Measurements from ENCODE around the gene PTPRK. TPM values are rescaled to one million over a fixed set of nuclear protein-coding genes. Genes with fewer than 3 reads are reported as not detected.
A peak's percentile ranks its signal among the peaks of the same experiment; 100 is the strongest.
"Not testable (repeated sequence)": the region's sequence is repeated elsewhere in the genome, so short reads cannot be mapped to it uniquely, and the experiment has no call there.

The PTPRK gene
- total RNA-seq, 1 experiment from 2014 or later: 24.4 TPM

DNA sequence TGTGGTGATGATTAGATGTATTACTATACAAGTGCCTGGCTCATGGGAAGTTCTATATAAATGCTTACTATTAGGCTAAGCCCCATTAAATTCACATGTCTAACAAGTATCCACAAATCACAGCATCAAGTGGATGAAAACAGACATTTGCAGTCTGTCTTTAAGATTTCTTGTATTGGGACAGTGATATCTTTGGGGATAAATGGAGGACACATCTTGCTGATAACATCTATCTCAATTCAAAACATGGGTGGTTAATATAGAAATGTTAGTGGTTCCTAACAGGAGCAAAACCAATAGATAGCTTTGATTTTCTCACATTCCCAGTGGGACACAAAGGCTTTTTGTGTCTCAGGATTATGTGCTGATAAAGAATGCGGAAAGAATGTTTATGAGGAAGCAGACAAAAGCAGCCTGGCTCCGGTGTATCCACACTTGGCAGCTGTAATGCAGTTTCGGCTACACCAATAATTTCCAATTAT lies 29.3 kb downstream of the PTPRK start:
- DNase-seq (ENCODE audit: low spot score): no peak

DNA sequence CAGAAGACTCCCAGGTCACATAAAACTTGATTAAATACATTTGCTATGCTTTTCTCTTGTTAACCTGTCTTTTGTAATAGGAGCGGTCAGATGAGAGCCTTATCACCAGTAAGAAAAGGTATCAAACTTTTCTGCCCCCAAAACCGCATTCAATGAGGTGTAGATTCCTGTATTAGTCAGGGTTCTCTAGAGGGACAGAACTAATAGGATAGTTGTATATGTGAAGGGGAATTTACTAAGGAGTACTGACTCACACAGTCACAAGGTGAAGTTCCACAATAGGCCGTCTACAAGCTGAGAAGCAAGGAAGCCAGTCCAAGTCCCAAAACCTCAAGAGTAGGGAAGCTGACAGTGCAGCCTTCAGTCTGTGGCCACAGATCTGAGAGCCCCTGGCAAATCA lies 32.7 kb downstream of the PTPRK start:
- DNase-seq (ENCODE audit: low spot score): peak; percentile 39

DNA sequence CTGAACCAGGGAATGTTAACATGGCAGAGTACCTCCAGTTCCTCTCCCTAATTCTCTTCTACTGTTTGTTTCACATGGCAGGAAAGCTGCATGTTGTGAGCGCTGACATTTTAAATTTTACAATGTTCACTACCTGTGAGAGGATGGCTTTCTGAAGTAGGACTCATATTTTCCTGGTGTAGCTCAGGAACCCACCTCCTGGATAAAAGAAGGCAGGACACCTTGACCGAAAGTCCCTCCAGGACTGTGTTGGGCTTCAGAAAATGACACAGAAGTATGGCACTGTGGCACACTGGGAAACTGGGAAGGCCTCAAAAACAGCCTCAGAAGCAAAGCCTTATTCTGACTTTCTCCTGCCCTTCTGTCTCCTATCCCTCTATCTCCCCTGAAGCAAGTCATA lies 33.3 kb downstream of the PTPRK start:
- DNase-seq (ENCODE audit: low spot score): peak; percentile 15

DNA sequence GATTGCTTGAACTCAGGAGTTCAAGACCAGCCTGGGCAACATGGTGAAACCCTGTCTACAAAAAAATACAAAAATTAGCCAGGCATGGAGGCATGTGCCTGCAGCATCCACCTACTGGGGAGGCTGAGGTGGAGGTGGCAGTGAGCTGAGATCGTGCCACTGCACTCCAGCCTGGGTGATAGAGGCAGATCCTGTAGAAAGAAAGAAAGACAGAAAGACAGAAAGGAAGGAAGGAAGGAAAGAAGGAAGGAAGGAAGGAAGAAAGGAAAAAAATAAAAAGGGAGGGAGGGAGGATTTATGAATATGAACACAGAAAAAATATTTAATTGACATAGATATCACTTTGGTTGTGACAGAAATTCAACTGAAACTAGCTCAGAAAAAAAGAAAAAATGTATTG lies 33.8 kb downstream of the PTPRK start:
- not testable (repeated sequence) for DNase-seq (ENCODE audit: low spot score)

DNA sequence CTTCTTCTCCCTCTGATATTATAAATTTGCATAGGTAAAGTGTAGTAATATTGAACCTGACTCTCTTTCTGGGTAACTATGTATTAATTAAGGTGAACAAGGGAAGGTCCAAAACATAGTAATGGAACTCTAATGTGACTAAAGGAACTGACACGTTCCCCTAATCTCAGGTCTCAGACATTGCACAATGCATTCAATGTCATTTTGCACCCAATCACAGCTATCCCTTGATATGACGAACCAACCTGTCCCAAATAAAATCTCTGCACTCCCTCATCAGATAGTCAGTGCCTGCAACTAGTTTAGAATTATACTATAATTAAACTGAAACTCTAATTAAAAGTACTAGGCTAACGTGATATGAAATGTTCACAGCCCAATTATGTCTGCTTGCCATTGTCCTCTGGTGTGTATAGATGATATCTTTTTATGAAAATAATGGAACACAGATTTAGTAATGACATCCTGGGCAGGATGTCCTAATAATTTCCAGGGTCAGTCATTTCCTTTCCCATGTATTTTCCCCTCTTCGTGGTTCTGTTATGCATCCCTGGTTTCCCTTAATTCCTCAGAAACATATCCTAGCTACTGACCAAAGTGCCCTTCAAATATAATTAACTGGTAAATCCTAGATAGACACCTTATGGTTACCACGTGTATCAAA lies 36.8 kb downstream of the PTPRK start:
- DNase-seq (ENCODE audit: low spot score): no peak

DNA sequence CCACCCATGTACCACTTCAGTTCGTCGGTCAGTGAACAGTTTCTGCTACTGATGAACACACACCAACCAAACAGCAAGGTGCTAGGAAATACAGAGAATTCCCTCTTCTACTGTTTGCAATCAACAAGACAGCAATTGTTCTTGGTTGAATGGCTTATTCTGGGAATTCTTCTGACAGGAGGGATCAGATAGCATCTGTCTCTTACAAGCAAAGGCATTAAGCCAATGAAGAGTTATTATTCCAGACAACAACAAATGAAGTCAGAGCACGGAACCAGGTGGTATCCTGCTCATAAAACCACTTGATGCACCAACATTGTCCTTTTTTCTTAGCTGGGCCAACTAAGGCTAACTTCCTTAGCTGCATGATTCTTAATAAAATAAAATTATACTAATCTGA lies 37.8 kb downstream of the PTPRK start:
- no peak for DNase-seq (ENCODE audit: low spot score)

DNA sequence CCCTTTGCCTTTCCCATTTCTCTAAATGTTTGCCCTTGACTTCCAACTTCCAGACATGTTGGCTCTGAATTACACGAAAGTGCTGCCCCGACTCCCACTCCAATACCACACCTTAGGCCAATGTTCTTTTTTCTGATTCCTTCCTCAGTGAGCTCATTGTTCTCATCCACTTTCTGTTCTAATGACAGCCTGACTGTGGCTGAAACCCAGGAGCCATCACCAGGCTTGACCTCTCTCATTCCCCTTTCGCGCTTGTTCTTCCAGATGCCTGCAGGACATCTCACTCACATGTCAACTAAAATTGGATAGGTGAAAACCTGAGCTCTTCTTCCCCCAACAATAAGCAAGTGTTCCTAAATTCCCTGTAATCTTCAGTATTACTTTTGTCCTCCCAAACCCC lies 40.4 kb downstream of the PTPRK start:
- DNase-seq (ENCODE audit: low spot score): no peak

DNA sequence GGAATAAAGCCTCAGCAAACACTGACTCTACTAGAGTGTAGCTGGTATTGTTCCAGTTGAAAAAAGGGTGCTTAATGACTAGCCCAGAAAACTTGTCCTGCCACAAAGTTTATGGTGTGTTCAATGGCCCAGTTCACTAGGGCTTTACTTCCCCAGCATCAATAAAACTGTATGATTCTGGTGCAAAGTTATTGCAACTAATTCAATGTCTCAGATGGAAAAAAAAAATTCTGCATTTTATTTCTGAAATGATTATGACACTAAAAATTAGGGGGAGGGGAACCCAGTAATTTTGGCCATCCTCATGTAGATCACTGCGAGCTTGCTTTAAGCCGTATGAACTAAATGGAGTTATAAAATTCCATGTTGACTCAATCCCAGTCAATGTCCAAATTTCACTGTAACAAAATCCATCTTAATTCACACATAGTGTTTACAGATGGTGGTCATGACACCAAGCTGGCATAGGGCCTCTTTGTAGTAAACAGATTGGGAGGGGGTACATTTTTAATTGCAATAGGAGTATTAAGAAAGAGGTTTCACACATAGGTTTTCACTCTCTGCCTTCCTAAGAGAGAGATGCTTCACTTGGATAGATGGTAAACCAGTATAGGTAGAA lies 41.2 kb downstream of the PTPRK start:
- no peak for DNase-seq (ENCODE audit: low spot score)

DNA sequence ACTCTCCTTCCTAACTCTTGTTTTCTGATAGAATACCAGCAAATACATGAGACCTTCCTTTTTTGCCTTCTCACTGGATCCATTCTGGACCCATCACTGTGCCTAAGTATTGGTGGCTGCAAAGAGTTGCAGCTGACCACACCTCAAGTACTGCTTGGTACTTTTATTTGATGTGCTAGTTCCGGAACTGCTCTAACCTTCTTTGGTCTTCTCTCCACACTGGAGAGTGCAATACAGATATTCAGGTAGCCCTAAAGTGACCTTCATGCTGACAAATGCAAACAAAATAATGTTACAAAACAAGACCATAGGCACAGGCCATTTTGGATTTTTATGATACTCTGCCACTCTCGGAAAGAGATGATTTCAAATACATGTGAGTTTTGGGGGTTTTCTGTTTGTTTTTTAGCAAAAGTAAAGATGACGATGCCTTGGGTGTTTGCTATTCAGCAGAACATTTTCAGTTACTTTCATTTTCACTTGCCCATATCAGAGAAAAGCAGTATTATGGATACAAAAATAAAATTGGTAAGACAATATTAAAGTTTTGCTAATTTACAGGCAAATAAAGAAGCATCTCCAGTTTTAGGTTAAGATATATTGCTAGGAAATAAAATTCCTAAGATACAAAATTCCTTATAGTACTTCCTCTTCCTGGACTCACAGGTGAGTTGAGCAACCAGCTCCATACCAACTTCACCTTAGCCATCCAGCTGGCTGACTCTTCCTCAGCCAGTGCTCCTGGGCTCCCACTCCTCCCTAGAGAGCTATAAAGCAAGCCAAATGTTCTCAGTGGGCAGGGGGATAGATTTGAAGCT lies 42.0 kb downstream of the PTPRK start:
- DNase-seq (ENCODE audit: low spot score): no peak

DNA sequence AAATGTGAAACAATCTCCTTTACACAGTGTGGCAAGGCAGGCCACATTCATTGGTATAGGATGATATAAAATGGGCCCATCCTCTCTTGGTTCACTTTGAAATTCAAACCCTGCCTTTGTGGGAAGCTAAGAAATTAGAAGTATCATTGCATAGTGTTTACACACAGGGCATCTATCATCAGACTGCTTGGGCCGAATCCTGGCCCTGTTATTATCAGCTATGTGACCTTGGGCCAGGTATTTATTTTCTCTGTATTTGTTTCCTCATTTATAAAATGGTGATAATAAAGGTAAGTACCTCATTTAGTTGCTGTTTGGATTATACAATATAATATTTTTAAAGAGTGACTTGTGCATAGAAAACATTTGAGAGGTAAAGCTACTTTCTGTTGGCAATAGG lies 45.5 kb downstream of the PTPRK start:
- DNase-seq (ENCODE audit: low spot score): no peak

DNA sequence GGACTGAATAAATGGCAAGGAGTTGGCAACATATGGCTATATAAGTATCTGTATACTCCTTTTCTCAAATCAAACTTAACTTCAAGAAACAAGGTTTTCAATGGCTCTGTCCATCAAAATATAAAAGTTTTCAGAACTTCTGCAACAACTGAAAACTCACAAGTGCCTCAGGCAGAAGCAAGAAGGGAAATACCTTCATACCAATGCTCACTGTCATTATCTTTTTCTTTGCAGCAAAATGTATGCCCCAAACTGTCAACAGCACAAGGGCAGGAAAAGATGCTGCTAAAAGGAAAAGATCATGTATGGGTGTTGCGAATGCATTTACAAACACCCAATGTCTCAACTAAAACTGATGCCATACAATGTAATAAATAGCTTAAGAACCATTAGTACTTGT lies 45.9 kb downstream of the PTPRK start:
- no peak for DNase-seq (ENCODE audit: low spot score)

DNA sequence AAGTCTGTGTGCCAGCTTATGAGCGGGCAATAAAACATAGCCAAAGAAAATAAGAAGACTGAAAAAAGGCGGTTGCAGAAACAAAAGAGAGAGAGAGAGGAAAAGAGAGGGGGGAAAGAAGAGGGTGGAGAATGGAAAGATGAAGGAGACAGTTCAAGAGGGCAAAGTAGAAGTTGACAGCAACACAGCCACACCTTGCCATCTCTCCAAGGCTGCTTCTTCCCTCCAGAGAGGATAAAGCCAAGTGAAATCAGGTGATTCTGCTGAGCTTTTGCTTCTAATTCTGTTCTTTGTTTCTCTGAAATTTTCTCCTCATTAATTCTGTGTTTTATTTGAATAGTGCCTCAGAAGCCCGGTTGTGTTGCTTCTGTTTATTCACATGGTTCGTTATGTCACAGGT lies 48.5 kb downstream of the PTPRK start:
- DNase-seq (ENCODE audit: low spot score): no peak

DNA sequence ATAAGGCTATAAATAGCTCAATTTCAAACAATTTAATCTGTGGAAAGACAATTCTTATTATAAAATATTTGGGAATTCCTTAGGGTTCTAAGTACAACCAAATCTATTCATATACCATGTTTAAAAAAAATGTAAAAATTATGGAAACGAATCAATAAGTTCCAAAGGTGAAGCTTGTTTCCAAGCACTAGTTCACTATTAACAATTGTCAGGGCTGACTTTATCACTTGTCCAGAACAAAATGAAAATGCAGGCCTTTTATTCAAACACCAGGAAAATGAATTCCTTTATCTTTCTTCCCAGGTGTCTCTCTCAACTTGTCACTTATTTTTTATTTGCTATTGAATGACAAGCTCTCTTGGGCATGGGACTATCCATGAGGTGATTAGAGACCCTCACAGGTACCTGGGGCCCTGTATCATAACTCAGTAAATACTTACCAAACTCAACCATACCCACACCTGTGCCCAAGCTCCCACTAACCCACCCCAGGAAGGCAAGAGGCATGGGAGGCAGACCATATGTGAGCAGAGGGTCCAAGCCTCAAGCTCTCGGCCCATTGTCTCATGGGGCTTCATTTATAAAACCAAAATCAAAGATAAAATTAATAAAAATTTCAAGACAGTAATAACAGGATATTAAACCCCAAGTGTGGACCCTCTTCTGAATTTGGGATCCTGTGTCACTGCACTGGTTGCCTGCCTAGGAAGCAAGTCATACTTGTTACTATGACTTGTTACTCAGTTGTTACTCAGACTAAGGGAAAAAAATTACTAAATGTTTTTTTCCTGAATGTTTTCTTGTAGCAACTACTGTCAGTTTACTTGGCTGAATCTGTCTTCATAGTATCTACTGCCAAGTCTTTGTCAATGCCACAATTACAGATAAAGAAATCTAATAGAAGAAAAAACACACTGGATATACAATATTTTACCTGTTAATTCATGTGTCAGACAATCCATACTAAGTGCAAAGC lies 54.7 kb downstream of the PTPRK start:
- DNase-seq (ENCODE audit: low spot score): no peak

DNA sequence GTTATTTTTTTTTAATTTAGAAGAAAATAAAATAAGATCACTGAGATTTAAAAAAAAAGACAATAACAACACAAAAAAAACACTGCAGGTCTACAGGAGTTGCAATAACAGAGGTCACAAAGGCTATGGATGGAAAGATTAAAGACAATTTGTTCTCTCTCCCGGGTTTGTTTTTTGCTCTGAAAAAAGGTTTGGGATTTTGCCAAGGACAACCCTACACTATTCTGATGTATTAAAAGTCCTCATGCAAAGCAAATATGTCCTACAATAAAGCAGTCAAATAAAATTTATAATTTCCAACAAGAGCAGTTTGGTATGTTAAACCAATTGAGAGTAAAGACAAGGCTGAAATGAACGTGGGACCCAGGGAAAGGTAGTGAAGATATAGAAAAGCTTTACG lies 55.6 kb downstream of the PTPRK start:
- DNase-seq (ENCODE audit: low spot score): no peak

DNA sequence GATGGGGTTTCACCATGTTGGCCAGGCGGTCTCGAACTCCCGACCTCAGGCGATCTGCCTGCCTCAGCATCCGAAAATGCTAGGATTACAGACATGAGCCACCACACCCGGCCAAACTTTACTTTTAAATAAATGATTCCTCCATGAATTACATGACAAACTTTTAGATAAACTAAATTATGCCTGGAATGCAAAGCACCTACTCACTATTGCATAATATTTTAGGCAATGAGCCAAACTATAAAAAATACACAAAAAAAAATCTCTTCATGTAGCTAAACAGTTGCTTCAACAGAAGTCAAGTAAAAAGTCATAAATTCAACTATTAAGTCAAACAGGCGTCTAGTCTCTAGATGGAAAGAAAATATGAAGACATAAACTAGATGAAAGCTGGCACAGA lies 56.5 kb downstream of the PTPRK start:
- no peak for DNase-seq (ENCODE audit: low spot score)

DNA sequence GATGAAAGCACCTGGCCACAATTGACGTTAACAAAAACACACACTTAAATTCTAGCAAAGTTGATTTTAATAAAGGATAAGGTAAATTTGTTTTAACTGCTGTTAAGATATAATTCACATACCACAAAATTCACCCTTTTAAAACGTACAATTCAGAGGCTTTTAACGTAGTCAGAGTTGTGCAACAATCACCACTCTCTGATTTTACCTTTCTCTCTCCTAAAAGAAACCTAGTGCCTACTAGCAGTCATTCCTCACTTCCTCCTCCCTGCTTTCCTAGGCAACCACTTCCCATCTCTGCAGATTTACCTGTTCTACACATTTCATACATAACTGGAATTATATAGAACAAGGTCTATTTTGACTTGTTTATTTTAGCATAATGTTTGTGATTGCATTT lies 58.9 kb downstream of the PTPRK start:
- DNase-seq (ENCODE audit: low spot score): no peak

DNA sequence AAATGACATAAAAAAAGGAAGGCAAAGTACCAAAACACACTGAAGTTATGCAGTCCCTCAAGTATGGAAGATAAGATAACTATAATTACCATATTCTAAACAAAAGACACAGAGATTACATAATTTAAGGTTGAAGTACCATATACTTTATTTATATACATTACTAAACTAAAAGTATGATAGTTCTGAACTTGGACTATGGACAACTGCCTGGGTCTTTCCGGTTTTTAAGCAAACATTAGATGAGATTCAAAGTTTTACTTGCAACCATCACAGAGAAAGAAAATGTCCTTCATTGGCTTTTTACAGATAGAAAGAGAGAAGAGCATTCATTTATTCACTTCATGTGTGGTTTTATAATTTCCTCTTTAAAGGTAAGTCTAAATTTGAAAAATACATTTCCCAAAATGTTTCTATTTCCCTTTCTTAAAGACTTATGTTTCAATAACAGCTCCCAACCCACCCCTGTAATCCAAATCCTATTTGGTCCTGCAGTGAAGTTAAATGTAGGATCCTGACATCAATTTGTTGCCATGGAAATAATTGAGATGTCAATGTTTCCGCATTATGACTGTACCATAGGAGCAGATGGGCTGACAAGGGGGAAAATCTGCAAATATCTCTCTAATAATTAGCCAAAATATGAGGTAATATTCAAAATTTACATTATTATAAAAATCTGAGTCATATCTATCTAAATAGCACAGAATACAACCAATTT lies 63.7 kb downstream of the PTPRK start:
- no peak for DNase-seq (ENCODE audit: low spot score)

DNA sequence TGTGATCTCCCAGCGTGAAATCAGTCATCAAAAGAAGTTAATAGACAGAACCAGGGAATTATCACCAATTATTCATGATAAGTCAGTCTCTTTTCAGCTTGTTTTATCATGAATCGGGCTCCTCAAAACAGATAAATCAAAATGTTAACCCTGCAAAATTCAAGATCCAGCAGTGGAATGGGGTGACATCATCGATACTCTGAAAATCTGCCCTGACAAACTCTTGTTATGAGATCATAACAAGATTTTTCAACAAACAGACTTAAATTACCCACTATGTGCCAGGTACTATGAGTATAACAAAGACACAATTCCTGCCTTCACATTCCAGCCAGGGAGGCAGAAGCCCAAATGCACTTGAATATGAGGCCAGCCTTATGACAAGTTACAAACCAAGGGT lies 64.4 kb downstream of the PTPRK start:
- no peak for DNase-seq (ENCODE audit: low spot score)

DNA sequence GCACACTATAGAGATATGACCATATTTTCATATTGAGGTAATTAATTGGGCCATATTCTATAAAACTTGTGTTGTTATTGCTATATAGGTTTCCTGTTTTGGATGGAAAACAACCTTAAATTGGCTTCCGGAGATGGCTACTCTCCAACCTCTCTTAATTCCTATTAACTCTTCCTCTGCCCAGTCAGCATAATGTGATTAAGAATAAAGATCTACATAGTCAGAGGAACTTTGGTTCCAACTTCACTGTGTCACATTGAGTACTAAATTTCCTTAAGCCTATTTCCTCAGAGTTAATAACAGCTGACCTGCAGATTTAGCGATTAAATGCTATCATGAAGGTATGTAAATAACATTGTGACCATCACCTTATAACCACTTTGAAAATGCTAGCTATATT lies 67.7 kb downstream of the PTPRK start:
- no peak for DNase-seq (ENCODE audit: low spot score)

DNA sequence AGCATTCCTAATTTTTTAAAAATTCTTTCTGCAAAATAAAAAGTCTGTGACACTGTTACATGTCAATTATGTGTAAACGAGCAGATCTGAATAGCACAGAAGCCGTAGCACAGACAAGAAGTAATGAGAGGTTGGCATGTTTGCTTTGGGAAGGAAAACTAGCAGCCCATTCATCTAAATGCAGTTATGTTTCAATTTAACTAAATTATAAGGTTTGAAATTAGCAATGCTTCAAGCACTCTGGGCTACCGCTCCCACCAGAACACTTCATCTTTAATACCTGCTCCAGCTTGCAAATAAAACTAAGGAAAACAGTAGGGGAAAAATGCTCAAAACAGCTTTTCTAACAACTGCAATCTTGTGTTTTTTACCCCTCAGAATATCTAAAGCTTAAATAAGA lies 73.9 kb downstream of the PTPRK start:
- no peak for DNase-seq (ENCODE audit: low spot score)

DNA sequence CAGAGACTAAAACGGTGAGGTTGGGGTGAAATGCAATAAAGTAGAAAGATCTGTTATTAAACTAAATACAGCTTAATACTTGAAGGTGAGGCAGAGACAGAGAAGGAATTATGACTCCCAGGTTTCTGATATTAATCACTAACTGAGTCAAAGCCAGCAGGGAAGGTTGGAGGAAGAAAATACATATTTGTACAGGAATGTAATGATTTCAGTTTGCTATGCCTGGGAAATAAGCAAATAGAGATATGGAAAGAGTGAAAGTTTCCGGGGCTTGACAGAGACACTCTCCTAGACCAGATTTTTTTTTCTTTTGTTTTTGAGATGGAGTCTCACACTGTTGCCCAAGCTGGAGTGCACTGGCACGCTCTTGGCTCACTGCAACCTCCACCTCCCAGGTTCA lies 76.8 kb downstream of the PTPRK start:
- DNase-seq (ENCODE audit: low spot score): no peak
